ENCODE results near the gene C16orf96.

The C16orf96 gene

DNA sequence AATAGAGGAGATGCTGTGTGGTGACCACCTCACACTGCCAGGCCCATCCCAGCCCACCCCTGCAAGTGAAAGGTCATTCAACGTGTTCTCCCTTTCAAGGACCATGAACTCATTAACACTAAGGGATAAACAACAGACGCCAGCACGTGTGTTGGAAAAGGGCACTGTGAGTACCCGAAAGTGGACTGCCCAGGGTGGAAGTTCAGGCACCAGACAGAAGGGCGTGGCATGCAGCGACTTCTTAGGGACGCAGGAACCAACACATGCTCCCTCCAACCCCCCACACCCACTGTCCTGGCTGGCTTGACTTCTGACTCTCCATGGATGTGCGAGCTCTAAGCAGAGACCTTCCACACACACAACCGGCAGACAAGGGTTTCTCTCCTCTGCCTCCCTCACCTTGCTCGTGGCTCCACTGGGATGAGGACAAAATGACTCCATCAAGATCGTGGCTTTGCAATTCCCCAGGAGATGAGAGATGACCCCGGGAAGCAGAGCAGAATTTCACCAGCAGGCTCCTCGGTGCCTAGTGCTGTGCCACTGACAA lies 47.6 kb downstream of the C16orf96 start:
- DNase-seq = no peak

DNA sequence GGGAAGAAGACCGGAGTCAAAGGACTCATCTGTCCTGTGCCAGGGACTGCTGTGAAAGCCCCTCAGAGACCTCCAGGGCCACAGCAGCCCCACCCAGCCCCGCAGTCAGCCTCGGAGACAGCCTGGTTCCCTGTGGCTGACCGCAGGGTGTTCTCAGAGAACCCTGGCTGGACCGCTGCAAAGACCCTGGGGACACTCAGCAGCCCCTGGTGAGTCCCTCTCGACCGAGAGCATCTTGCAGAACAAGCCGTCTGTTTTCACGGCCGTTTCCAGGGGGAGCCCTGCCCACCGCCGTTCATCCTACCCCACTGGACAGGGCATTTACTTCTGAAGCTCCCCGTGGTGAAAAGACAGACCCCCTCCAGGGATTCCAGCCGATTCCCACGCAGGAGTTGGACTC lies 48.3 kb downstream of the C16orf96 start:
- no peak for DNase-seq

DNA sequence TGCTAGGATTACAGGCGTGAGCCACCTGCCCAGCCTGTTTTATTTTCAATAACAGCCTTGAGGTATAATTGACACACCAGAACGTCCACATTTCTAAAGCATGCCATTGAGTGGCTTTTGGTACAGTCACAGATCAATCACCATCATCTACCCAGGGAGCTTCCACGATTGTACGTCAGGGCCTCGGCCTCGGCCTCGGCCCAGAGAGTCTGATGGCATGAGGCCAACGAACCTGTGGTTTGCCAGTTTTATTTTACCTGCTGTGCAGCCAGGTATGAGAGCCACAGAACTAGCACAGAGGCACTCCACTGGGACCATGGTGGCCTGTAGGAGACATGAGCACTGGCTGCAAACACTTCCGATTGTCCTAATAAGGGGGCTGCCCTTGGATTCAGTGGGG lies 50.2 kb downstream of the C16orf96 start:
- no peak for DNase-seq

DNA sequence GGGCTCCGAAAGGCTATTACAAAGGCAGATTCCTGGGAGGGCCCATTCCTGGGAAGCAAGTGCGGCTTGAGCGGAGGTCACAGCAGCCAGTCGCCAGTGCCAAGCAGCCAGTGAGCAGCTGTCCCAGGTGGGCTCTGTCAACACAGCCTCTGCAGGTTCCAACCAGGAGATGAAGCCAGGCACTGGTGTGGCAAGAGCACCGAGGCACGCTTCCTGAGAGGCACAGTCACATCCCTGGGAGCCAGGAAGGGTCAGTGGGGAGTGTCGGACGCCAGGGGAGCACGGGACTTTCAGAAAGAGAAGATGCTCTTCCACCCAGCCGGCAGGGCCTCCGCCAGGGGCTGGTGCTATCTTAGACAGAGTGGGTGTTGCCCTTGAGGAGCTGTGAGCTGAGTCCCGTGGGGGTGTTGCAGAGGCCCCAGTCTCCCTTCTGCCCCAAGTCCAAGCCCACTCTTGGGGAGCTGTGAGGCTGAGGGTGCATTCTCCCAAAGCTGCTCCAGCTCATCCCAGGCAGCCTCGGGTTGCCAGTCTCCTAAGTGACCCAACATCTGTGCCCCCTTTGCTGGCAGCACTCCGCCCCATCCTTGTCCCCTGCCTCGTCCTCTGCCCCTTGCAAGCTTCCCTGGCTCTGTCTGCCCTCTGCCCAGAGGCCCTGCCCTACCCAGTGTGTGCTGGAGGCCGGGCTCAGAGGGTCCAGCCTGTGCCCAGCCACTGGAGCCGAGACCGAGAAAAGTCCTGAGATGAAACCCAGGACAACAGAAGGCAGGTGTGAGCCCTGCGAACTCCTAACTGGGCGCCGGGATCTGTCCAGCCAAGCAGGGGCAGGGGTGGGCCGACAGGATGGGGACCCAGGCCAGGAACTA lies 51.9 kb downstream of the C16orf96 start:
- no peak for DNase-seq

GRCh38 chr16:4608704-4608980 lies 52.5 kb downstream of the C16orf96 start:
- no peak for DNase-seq

DNA sequence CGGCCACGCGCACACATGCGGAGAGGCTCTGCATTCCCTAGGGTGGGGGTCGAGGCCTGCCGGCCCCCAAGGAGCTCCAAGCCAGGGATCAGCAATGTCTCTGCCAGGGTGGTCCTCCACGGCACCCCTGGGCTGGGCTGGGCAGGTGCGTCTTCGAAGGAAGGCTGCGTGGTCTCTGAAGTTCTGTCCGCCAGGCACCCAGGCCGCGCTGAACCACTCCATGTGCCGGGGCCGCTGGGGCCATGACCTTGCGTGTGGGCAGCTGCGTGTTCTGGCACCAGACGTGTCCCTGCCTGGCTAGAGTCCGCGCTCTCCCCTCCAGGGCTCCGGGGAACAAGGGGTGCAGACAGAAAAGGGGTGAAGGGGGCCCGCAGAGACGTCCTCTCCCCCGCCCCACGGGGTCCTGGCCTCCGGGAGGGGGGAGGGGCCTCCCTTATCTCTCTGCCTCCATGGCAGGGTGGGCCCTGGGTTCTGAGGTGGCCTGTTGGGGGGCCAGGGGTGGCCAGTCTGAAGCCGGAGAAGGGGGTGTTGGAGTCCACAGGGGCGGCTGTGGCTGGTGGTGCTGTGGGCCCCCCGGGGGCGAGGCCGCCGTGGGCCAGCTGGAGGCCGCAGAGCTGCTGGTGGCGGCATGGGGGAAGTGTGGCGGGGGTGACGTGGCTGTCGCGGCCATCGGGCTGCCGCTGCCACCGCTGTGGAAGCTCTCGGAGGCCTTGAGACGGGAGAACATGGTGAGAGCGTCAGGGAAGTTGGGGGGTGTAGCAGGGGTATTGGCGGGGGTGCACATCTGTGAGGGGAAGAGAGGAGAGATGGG lies 53.3 kb downstream of the C16orf96 start:
- DNase-seq = no peak

- DNase-seq = no peak
Observed at GRCh38 chr16:4610011-4611005, 54.2 kb downstream of the C16orf96 start.

DNA sequence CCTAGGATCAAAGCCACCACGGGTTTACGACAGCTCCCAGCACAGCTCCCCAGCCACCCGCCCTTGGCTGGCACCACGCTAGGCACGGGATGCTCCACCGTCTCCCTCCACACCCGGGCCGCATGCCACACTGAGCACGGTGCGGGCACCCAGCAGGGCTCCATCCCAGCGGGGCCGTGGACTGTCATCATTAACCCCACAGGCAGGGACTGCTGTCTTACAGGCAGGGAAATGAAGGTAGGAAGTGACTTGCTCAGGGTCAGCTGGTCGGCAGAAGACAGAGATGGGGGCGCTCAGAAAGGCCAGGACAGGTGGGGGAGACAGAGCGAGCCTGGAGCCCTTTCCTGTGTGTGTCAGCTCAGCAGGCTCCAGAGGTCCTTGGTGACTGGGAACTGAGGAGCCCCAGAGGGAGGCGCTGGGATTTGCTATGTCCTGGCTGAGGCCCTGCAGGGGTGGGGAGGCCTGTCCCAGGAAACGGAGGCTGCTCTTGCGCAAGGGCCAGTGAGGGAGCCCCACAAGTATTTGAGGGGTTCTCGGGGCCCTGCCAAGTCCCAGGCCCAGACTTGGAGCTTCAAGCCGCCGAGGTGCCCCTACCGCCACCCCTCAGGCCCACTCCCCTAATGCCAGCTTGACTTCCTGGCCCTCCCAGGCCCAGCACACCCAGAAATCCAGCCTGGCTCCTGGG lies 55.3 kb downstream of the C16orf96 start:
- DNase-seq = no peak

DNA sequence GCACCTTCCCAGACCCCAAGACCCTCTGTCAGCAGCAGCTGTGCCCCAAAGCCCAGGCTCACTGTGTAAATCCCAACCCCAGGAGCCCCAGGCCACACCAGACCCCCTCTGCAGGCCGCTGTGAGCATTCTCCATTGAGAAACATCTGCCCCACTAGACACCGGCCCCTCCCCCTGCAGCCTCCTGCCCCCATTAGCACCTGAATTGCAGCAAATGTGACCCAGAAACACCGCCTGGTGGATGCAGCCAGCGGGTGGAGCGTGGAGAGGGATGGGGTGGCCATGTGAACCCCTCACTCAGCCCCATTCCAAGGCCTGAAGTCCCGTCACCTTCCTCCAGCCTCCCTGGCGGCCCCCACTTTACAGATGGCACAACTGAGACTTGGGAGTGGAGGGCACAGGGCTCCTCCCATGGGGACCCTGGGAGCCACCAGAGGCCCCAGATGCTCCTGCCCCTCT lies 56.4 kb downstream of the C16orf96 start:
- DNase-seq = no peak

- no peak for DNase-seq
Observed at GRCh38 chr16:4612977-4613635, 57.0 kb downstream of the C16orf96 start.

- DNase-seq = peak; percentile 41
Observed at GRCh38 chr16:4613636-4614570, 57.8 kb downstream of the C16orf96 start.

DNA sequence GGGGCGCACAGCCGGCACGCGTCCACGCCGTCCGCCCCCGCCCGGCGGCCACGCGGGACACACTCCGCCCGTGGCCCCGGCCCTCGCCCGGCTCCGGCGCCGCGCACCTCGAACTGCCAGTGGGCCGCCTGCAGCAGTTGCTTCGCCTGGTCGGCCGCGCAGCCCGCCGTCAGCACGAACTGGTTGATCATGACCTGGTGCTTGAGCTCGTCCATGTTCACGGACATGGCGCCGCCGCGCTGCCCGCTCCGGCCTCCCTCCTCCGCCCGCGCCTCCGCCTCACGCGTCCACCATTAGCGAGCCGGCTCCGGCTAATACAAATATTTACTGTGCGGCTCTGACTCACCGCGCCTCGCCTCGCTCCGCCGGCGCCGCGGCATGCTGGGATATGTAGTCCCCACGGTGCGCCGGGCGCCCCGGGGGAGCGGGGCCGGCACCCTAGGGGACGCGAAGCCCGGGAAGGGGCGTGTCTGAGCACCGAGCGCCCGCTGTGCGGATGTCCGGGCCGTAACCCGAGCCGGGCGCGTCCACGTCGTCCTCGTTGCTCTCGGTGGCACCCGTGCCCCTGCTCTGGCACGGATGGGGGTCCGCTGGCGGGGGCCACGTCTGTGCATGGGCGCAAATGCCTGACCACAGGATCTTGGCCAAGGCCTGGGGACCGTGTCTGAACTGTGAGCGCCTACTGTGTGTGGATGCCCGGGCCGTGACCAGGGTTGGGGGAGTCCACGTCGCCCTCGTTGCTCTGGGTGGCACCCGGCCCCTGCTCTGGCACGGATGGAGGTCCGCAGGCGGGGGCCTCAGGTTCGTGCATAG lies 58.6 kb downstream of the C16orf96 start, which contains the start of gene UBALD1:
Gene UBALD1 (minus strand): TSS at position 318 of the 813 bp plus-strand sequence. CDS start 91 bp downstream, at position 227.
- DNase-seq = peak; percentile 82

DNA sequence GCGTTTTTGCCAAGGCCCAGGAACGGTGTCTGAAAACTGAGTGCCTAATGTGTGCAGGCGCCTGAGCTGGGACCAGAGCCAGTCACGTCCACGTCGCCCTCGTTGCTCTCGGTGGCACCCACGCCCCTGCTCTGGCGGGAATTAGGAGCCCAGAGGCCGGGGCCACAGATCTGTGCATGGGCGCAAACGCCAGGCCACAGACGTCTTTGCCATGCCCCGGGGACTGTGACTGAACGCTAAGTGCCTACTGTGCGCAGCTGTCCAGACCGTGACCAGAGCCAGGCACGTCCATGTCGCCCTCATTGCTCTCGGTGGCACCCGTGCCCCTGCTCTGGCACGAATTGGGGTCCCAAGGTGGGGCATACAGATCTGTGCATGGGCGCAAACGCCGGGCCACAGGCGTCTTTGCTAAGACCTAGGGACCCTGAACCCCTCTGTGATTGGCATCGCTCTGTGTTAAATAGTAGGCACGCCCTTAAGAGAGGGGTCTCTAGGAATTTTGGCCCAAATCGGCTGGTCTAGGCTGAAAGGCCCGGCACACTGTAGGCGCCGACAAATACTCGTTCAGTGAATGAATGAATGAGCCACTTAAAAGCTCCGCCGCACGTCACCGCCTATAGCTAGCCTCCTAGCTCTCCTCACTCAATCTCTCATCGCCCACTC lies 59.4 kb downstream of the C16orf96 start:
- DNase-seq = no peak

DNA sequence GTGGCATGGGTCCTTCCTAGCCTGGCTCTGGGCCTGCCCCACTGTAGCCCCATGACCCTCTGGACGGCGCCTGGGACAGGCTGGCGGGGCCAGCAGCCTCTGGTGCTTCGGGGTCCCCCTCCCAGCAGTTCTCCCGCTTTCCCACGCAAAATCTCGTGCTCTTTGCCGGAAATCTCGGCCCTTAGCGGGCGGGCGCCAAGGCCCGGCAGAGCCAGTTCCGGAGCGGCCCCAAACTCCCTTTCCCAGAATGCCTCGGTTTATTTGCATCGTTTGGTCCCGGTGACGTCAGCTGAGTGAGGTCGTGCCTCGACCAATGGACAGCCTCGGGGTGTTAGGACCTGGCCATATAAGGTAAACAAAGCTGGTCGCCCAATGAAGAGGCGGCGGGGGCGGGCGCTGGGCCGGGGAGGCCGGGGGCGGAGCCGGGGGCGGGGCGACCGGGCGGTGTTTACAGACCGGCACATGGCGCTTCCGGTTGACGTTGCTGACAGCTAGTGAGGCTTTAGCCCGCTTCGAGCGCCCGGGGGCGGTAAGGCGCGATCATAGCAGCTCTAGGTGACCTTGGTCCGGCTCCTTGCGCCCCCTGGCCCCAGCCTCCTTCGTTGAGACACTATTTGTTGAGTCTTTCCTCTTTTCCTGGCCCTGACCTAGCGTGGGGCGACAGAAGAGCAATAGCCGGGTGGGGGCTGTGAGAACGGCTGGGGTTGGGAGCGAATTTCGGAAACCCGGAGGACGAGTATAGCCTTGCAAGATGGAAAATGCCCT lies 60.1 kb downstream of the C16orf96 start:
- DNase-seq = peak; percentile 99

DNA sequence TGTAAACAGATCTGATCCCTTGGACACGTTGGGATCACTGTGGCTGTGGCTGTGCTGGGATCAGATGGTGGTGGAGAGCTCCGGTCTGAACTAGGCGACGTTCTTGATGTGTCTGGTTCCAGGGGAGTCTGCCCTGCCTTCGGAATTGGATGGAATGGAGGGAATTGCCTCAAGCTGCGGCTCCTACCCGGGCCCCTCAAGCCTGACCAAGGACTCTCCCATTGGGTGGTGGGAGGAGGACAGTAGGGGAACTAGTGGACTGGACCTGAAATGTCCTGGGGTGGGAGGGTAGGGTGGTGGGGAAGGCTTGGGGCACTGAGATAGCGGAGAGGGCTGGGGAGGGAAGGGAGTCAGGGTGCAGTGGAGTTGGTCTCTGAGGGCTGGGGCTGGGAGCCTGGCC lies 61.7 kb downstream of the C16orf96 start:
- no peak for DNase-seq

GRCh38 chr16:4618645-4619418 lies 62.7 kb downstream of the C16orf96 start:
- no peak for DNase-seq

DNA sequence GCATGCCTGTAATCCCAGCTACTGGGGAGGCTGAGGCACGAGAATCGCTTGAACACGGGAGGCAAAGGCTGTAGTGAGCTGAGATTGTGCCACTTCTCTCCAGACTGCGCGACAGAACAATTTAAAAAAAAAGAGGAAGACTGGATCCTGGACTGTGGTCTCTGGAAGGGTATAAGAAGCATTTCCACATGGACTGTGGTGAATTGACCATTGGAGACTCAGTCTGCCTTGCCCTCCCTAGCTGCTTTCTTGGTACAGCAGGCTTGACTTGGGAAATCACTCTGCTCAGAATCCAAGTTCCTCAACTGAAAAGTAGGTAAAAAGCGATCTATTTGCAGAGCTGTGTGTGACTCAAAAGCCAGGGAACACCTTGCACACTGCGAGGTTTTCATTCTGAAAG lies 67.5 kb downstream of the C16orf96 start:
- DNase-seq = no peak

Data from activated naive CD4-positive, alpha-beta T cell treated with Interleukin-2 at 50 U/mL for 16 hours (primary cell).